DOHH2 (cell line): ENCODE data around the gene ABRACL.

ENCODE experiments used
- H3F3A ChIP-seq: fragments of 200-600 bp; sonication (generic), shearing (Covaris generic); 2 replicates; pipeline ENCODE4 v1.6.0; 2016; ENCODE audit warnings: antibody characterized with exemption, mild to moderate bottlenecking; ENCODE audit not compliant: control insufficient read depth, insufficient read depth
- H3K27ac ChIP-seq: fragments of 200-600 bp; sonication (generic); 2 replicates; pipeline ENCODE4 v1.5.1; 2014; ENCODE audit warnings: low read depth, mild to moderate bottlenecking, low read length, moderate library complexity
- H3K27me3 ChIP-seq: fragments of 200-600 bp; sonication (generic); 2 replicates; pipeline ENCODE4 v1.6.1; 2014; ENCODE audit warnings: mild to moderate bottlenecking, low read length, mixed read lengths; ENCODE audit not compliant: control insufficient read depth
- H3K36me3 ChIP-seq: fragments of 200-600 bp; sonication (generic); 2 replicates; pipeline ENCODE4 v1.6.1; 2014; ENCODE audit warnings: mild to moderate bottlenecking, low read length, moderate library complexity, mixed read lengths; ENCODE audit not compliant: control insufficient read depth
- H3K4me1 ChIP-seq: fragments of 200-600 bp; sonication (generic); 2 replicates; pipeline ENCODE4 v1.6.1; 2014; ENCODE audit warnings: mild to moderate bottlenecking, low read length, mixed read lengths; ENCODE audit not compliant: control insufficient read depth
- H3K4me2 ChIP-seq: fragments of 200-600 bp; sonication (generic); 2 replicates; pipeline ENCODE4 v1.6.0; 2014; ENCODE audit warnings: mild to moderate bottlenecking, low read length, moderate library complexity
- H3K4me3 ChIP-seq: fragments of 200-600 bp; sonication (generic); 2 replicates; pipeline ENCODE4 v1.5.1; 2014; ENCODE audit warnings: mild to moderate bottlenecking, low read length, mixed read lengths
- H3K79me2 ChIP-seq: fragments of 200-600 bp; sonication (generic); 2 replicates; pipeline ENCODE4 v1.6.1; 2014; ENCODE audit warnings: mild to moderate bottlenecking, low read length, mixed read lengths; ENCODE audit not compliant: control insufficient read depth
- H3K9me2 ChIP-seq: fragments of 200-600 bp; sonication (generic); replicated peaks from 2 replicates; pipeline ENCODE4 v1.6.1; 2014; ENCODE audit warnings: mild to moderate bottlenecking, low read length, mixed read lengths; ENCODE audit not compliant: control insufficient read depth
- H3K9me3 ChIP-seq: fragments of 200-600 bp; sonication (generic); 2 replicates; pipeline ENCODE4 v1.6.1; 2014; ENCODE audit warnings: antibody characterized with exemption, low read length, mixed read lengths; ENCODE audit not compliant: control insufficient read depth, insufficient read depth
- H4K20me1 ChIP-seq: fragments of 200-600 bp; sonication (generic); 2 replicates; pipeline ENCODE4 v1.6.0; 2014; ENCODE audit warnings: low read depth, mild to moderate bottlenecking, antibody characterized with exemption, low read length, moderate library complexity; ENCODE audit not compliant: control insufficient read depth, insufficient read depth
- EZH2phosphoT487 ChIP-seq: fragments of 200-600 bp; sonication (generic); IDR thresholded peaks from 2 replicates; pipeline ENCODE4 v1.6.1; 2017; ENCODE audit warnings: borderline replicate concordance, mild to moderate bottlenecking, antibody characterized with exemption, low read length, moderate library complexity, mixed read lengths
- TF ChIP-seq, protein P1 (sequence below): fragments of 200-600 bp; sonication (generic); IDR thresholded peaks from one replicate; pipeline ENCODE4 v1.5.1; 2014; ENCODE audit warnings: antibody characterized with exemption, mild to moderate bottlenecking, low read depth, low read length; ENCODE audit not compliant: poor library complexity, severe bottlenecking

ABRACL gene

DNA sequence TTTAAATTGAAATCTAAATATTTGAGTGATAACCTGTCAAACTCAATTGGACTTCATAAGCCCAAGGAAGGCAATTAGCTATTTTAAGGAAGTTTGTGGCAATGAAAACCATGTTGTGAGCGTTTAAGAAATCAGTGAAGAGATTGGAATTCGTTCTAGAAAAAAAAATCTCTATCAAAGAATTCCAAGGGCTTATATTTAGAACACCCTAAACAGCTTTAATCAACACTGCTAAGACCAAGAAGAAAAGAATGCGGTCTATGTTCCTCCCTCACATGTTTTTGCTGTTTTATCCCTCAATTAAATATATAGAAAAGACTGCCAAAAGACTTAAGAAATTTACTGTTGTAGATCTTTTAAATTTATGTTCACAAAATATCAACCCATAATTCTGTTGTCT, 16.6 kb upstream of the ABRACL start:
- Histone ChIP-seq H4K20me1 (no peaks in the 10 kb centered on the region), H3K9me2 (no peaks in the 10 kb centered on the region), H3K4me3 (no peak overlapping the region), H3K4me1 (peaks cover 12% of the 10 kb centered on the region), H3K27ac (no peak overlapping the region), H3F3A (no peaks in the 10 kb centered on the region), H3K9me3 (no peaks in the 10 kb centered on the region), H3K27me3 (0 out of 2 replicates have a peak, but pooled peaks cover 2% of the 10 kb centered on the region), H3K79me2 (no peaks in the 10 kb centered on the region), H3K36me3 (no peaks in the 10 kb centered on the region), H3K4me2 (no peak overlapping the region)
- TF ChIP-seq, protein P1, sequence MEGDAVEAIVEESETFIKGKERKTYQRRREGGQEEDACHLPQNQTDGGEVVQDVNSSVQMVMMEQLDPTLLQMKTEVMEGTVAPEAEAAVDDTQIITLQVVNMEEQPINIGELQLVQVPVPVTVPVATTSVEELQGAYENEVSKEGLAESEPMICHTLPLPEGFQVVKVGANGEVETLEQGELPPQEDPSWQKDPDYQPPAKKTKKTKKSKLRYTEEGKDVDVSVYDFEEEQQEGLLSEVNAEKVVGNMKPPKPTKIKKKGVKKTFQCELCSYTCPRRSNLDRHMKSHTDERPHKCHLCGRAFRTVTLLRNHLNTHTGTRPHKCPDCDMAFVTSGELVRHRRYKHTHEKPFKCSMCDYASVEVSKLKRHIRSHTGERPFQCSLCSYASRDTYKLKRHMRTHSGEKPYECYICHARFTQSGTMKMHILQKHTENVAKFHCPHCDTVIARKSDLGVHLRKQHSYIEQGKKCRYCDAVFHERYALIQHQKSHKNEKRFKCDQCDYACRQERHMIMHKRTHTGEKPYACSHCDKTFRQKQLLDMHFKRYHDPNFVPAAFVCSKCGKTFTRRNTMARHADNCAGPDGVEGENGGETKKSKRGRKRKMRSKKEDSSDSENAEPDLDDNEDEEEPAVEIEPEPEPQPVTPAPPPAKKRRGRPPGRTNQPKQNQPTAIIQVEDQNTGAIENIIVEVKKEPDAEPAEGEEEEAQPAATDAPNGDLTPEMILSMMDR: no peak
- no peak for TF ChIP-seq EZH2phosphoT487

DNA sequence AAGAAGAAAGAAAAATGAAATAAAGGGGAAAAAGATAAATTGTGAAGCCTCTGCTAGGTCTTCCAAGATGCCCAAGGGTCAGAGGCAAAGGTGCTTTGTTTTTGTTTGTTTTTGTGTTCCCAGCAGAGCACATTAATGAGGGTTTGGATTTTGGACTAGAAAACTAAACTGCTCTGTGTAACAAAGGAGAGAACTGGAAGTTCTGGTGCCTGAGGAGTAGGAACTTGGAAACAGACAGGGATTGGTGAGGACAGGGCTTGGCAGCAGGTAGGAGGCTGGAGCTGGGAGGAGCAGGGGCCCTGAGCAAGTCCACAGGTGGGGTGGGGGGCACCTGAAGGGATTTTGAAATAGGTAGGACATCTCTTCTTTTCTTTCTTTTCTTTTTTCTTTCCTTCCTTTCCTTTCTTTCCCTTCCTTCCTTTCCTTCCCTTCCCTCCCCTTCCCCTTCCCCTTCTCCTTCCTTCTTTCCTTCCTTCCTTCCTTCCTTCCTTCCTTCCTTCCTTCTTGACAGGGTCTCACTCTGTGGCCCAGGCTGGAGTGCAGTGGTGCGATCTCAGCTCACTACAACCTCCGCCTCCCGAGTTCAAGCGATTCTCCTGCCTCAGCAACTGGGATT, 15.3 kb upstream of the ABRACL start:
- no peak overlapping the region for H3K4me3 ChIP-seq
- H3K27ac ChIP-seq: no peak overlapping the region
- H3K4me1 ChIP-seq: peaks cover 17% of the 10 kb centered on the region
- 0 out of 2 replicates have a peak, but pooled peaks cover 2% of the 10 kb centered on the region for H3K27me3 ChIP-seq
- no peak overlapping the region for H3K4me2 ChIP-seq
- TF ChIP-seq EZH2phosphoT487: no peak
- TF ChIP-seq, protein P1: no peak
- no peaks in the 10 kb centered on the region for H3K79me2 ChIP-seq
- no peaks in the 10 kb centered on the region for H3K36me3 ChIP-seq
- H3K9me3 ChIP-seq: no peaks in the 10 kb centered on the region
- H3F3A ChIP-seq: no peaks in the 10 kb centered on the region
- no peaks in the 10 kb centered on the region for H3K9me2 ChIP-seq
- H4K20me1 ChIP-seq: no peaks in the 10 kb centered on the region

DNA sequence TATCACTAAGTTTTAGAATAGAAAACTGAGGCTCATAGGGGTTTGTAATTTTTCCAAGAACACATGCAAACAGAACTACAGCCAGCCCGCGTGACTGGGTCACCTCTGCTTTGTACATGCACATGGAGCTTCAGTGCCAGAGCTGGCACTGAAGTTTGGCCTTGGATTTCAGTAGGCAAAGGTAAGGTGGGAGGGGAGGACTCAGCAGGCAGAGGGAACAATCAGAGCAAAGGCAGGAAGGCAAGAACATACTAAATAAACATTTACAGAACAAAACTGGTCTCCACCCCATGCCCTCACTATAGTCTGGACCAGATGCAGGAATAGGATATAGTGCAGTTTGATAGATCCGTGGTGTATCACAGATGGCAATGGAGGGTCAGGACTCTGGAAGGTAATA, 13.6 kb upstream of the ABRACL start:
- TF ChIP-seq, protein P1: no peak
- no peak for TF ChIP-seq EZH2phosphoT487
- Histone ChIP-seq H3K9me2 (no peaks in the 10 kb centered on the region), H3K9me3 (no peaks in the 10 kb centered on the region), H3F3A (no peaks in the 10 kb centered on the region), H4K20me1 (no peaks in the 10 kb centered on the region), H3K79me2 (no peaks in the 10 kb centered on the region), H3K27ac (no peak overlapping the region), H3K4me3 (no peak overlapping the region), H3K4me1 (peaks cover 17% of the 10 kb centered on the region), H3K4me2 (no peak overlapping the region), H3K36me3 (no peaks in the 10 kb centered on the region), H3K27me3 (no peaks in the 10 kb centered on the region)
